CD4-positive, alpha-beta T cell treated with Interleukin-4 for 1 hour (primary cell): ENCODE results near the gene ABI3BP.
"Not testable (repeated sequence)": the region's sequence is repeated elsewhere in the genome, so short reads cannot be mapped to it uniquely, and the experiment has no call there.

ENCODE experiments used
- DNase-seq, 2 donors: peaks; one replicate each; pipeline ENCODE4 v3.0.0-alpha.2; 2020 to 2022

The ABI3BP gene

DNA sequence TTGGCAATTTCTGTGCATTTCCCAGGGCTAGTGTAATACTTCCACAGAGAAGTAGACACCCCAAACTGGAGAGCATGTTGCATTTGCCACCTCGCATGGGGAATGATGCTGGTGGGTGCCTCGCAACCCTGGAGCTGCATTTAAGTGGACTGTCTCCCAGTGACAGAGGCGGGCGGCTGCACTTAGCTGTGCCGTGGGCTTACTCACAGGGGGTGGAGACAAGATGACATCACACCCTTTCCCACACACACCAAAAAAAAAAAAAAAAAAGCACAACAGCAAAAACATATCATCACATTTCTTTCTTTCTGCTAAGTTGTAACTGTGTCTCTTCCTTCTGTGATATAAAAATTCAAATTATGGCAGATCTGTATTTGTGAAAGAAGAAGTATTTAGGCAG is at the start of gene ABI3BP:
TSS of gene ABI3BP (minus strand) at position 113 of the 400 bp plus-strand sequence. CDS start at position 76, 37 bp downstream.
- DNase-seq, result no peak

- no peak for DNase-seq
Observed at GRCh38 chr3:101039285-101039684, 46.1 kb upstream of the ABI3BP start.

- DNase-seq, result no peak
Observed at GRCh38 chr3:101038880-101039279, 45.7 kb upstream of the ABI3BP start.

DNA sequence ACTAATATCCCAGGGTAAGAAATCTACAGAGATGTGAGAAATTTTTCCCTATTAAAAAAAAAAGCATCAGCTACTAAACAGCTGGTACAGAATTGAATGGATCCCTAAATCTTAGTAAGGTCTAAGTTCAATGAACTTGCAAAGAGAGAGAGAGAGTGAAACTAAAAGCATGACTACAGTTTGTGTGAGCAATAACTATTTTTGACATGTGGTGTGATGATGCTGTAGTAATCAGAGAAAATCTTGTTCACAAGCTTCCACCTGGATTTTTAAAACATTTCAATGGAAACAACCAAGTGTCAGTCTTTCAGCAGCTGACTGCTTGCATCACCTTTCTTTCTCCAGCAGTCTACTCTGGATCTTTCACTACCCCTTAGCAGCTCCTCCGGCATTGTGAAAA is 45.2 kb upstream of the ABI3BP start:
- DNase-seq, result no peak

GRCh38 chr3:101037613-101038012 is 44.4 kb upstream of the ABI3BP start:
- no peak for DNase-seq

- DNase-seq, result no peak
Observed at GRCh38 chr3:101036676-101037075, 43.5 kb upstream of the ABI3BP start.

DNA sequence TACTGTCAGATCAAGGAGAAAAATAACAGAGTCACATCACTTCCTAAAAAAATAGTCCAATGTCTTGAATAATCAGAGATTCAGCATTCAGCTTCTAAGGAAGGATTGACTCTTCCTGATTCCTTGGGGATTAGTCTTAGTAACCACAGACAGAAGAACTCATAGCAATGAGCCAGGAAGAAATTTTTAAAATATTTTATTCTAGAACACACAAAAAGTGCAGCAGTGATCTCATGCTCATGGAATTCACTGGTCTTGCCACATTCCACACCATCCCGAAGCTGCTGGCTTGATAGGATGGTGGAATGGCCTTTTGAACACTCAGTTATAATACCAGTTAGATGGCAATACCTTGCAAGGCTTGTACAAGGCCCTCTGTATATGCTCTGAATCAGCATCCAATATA is 43.0 kb upstream of the ABI3BP start:
- DNase-seq, result no peak

GRCh38 chr3:101027286-101027685 is 34.1 kb upstream of the ABI3BP start:
- no peak for DNase-seq

DNA sequence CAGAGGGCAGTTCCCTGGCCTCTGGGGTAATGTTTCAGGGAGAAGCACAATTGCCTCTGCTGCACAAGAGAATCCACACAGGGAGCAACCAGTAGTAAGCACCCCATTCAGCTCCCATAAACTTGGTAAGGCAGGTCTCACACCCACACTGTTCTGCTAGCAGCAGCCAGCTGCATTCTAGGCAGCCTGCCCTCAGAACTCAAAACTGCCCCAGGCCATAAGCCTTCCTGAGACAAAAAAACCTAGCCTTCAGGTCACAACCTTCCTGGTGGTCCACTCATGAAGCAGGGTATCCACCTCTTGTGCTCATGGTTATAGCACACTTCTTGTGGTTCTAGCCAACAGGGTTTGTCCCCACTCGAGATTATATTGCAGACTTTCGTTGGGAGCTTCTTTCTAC is 33.7 kb upstream of the ABI3BP start:
- no peak for DNase-seq

- no peak for DNase-seq
Observed at GRCh38 chr3:101026244-101026643, 33.0 kb upstream of the ABI3BP start.

GRCh38 chr3:101020351-101021015 is 27.3 kb upstream of the ABI3BP start:
- no peak for DNase-seq

- DNase-seq, result no peak
Observed at GRCh38 chr3:101017017-101017416, 23.8 kb upstream of the ABI3BP start.

- not testable (repeated sequence) for DNase-seq
Observed at GRCh38 chr3:101012312-101012711, 19.1 kb upstream of the ABI3BP start.

DNA sequence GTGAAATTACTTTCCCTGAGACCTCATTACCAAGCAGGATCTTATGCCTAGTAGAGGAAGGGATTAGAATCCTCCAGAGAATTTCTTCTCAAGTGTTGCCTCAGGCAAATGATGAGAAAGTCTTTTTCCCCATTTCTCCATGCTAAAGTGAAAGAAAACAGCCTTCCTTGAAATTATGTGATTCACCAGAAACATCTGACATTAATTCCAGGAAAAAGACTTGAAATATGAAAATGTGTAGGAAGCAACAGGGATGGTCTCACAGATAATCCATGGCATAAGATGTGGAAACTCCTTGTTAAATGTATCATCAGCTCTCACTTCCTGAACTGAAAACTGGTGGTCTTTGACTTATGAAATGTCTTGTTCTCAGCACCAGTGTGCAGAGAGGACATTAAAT is 17.9 kb upstream of the ABI3BP start:
- DNase-seq, result no peak

- DNase-seq, result no peak
Observed at GRCh38 chr3:101010296-101010695, 17.1 kb upstream of the ABI3BP start.

DNA sequence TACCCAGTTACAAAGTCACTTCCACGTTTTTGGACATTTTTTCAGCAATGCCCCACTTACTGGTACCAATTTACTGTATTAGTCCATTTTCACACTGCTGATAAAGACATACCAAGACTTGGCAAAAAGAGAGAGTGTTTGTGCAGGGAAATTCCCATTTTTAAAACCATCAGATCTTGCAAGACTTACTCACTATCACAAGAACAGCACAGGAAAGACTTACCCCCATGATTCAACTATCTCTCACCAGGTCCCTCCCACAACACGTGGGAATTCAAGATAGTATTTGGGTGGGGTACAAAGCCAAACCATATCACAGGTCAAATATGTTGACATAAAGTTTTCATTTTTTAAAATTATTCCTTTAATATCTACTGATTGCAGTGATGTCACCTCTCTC is 16.2 kb upstream of the ABI3BP start:
- DNase-seq, result no peak

GRCh38 chr3:100999160-100999559 is 5.9 kb upstream of the ABI3BP start:
- DNase-seq, result no peak

DNA sequence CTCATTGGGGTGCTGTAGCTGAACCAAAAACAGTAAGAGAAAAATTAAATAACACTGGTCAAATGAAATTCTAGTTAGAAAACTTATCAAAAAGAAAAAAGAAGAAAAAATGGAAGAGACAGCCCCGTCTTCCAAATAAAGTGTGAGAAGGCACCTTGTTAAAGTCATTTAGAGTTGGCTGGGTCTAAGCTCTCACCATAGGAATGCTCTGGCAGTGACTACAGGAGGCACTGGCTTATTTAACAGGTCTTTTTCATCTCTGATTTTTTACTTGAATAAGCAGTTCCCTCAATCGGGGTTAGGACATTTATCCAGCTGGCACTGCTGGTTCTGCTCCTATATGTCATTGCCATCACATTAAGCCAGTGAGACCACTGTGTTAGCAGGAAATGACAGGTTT is 1.6 kb upstream of the ABI3BP start:
- no peak for DNase-seq

GRCh38 chr3:100994187-100994586 is 966 bp upstream of the ABI3BP start:
- no peak for DNase-seq

GRCh38 chr3:100992231-100993012 is 799 bp downstream of the ABI3BP start:
- DNase-seq, result no peak

DNA sequence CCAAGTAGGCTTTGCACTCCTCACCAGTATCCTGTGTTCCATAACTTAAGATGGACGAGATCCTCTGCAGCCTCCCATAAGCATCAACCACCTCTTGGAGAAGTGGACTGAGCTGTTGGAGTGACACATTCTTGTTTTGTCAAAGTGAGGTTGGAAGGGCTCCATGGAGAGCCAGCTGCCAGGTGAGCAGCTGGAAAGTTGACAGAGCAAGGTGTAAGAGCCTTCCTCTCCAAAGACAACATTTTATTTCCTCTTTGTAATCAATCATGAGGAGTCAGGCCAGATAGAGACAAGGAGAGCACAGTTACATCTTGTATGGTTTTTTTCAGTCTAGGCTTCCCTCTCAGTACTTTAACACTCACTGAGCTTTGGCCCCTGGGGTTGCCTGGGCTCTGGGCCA is 5.1 kb downstream of the ABI3BP start:
- no peak for DNase-seq

DNA sequence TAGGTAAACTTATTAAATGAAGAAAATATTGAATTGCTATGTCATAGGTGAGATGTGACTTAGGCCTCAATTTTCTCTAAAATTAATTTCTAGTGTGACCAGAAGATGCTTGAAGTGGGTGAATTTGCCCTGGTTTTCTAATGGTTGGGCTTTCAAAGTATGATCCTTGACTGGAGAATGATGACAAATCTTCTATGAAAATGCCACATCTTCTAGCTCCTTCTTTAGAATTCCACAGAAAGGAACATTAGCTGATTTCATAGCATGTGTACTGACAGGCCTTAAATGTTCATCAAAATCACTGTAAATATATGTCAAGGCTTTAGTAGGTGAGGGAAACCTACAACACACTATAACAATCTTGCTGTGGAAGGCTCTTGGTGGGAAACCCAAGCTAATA is 8.9 kb downstream of the ABI3BP start:
- no peak for DNase-seq

DNA sequence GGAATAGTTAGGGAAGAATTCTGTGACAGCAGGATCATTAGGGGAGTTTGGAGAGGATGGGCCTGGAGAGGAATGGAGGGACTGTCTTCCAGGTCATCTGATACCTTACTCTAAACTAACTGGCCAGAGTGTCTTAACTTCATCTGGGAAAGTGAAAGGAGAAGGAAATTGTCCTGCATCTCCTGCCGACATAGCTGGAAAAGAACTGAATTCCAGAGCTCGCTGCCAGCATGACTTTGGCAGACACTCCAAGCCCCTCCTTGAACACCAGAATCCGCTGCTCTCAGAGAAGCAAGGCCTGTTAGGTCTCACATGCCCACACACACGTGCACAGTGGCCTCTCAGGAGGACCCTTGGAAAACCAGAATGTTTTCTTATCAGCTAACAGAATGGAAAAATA is 10.5 kb downstream of the ABI3BP start:
- no peak for DNase-seq

DNA sequence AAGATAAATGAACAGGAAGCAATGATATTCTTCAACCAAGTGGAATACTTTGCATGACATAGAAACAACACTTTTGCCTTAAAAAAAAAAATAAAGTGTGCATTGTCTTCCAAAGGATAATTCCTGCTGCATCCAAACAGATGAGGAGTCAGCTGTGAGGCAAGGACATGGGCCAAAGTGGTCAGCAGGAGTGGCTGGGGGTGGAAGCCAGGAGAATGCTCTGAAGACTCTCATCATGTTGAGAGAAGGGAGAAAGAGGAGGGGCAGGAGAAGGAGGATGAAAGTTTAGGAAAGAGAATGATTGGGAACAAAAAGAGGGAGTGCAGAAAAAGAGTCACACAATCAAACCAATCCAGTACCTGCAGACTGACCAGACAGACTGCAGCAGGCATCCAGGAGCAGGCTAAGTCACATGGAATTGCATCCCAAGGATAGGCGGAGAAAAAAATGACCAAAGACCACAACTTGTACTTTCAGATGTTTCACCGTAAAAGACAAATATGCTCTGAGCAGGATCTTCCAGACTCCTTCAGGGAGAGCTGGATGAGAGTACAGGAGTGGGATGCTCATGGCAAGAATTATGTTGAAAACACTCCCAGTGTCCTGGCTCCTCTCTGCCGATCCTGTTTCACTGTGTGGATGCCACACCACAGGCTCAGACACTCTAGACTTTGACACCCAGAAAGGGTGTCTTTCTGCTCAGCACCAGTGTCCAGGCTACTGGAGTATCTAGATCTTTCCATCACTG is 11.9 kb downstream of the ABI3BP start:
- no peak for DNase-seq
